ENCODE measurements around the gene ADARB1.

ADARB1 gene

DNA sequence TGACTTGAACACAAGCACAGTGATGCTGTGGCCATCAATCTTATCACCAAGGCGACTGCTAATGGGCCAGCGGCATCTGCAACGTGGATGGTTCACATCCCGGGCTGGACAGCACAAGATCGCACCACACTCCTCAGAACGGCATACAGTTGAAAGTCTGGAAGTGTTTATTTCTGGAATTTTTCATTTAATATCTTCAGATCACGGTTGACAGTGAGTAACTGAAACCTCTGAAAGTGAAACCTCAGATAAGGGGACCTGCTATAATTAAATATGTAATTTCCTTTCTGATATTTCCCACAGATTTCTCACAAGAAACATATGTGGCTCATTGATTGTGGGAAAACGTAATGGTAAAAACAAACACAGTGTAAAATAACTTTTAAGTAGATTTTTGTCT is 129.6 kb downstream of the ADARB1 start:
- no peak for DNase-seq (ENCODE audit: low read depth)
- H3K4me3 ChIP-seq (ENCODE audit: control insufficient read depth, low read depth, low read length) = no peak overlapping the region
- TF ChIP-seq CTCF (conservative IDR thresholded peaks at IDR 0.05; ENCODE audit: control insufficient read depth, insufficient read depth, low read depth, low read length) = no peak

GRCh38 chr21:45204395-45204794 is 130.0 kb downstream of the ADARB1 start:
- H3K4me3 ChIP-seq (ENCODE audit: control insufficient read depth, low read depth, low read length) = no peak overlapping the region
- TF ChIP-seq CTCF (conservative IDR thresholded peaks at IDR 0.05; ENCODE audit: control insufficient read depth, insufficient read depth, low read depth, low read length) = no peak

GRCh38 chr21:45207839-45208626 is 133.7 kb downstream of the ADARB1 start:
- TF ChIP-seq CTCF (conservative IDR thresholded peaks at IDR 0.05; ENCODE audit: control insufficient read depth, insufficient read depth, low read depth, low read length) = no peak
- H3K4me3 ChIP-seq (ENCODE audit: control insufficient read depth, low read depth, low read length) = no peak overlapping the region
- DNase-seq (ENCODE audit: low read depth) = no peak

More at GRCh38 chr21:45204395-45204794, 130.0 kb downstream of the ADARB1 start:
- no peak for DNase-seq (ENCODE audit: low read depth)

GRCh38 chr21:45208627-45208951 is 134.2 kb downstream of the ADARB1 start:
- TF ChIP-seq CTCF (conservative IDR thresholded peaks at IDR 0.05; ENCODE audit: control insufficient read depth, insufficient read depth, low read depth, low read length) = no peak
- DNase-seq (ENCODE audit: low read depth) = peak; percentile 30
- H3K4me3 ChIP-seq (ENCODE audit: control insufficient read depth, low read depth, low read length) = no peak overlapping the region

GRCh38 chr21:45209046-45209445 is 134.7 kb downstream of the ADARB1 start:
- no peak overlapping the region for H3K4me3 ChIP-seq (ENCODE audit: control insufficient read depth, low read depth, low read length)
- TF ChIP-seq CTCF (conservative IDR thresholded peaks at IDR 0.05; ENCODE audit: control insufficient read depth, insufficient read depth, low read depth, low read length) = no peak
- DNase-seq (ENCODE audit: low read depth) = peak; percentile 77

DNA sequence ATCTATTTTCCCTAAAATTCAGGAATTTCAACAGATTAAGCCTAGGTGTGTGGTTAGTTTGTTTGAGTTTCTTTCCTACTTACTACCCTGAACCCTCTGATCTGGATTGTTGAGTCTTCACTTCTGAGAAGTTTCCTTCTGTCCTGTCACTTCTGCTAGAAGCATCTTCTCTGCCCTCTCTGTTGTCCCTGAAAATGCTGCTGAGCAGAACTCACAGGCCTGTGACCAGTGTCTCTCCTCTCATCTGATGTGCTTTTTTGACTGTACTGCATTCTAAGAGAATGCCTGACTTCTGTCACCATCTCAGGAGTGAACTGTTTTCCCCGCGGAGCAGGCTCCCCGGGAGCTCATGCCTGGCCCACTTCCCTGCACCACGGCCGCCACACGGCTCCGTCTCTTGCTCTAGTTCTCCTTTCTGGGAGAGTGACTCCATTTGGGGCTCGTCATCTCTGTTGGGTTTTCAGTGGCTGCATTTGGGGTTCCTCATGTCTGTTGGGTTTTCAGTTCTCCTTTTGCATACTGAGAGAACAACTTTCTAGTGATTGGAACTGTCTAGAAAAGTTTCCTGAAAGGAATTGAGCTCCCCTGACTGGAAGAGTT is 135.4 kb downstream of the ADARB1 start:
- TF ChIP-seq CTCF (conservative IDR thresholded peaks at IDR 0.05; ENCODE audit: control insufficient read depth, insufficient read depth, low read depth, low read length) = no peak
- no peak overlapping the region for H3K4me3 ChIP-seq (ENCODE audit: control insufficient read depth, low read depth, low read length)
- no peak for DNase-seq (ENCODE audit: low read depth)
